ENCODE results near the gene SDHD. TPM values are rescaled to one million over a fixed set of nuclear protein-coding genes. Genes with fewer than 3 reads are reported as not detected.
"Not testable (repeated sequence)": the region's sequence is repeated elsewhere in the genome, so short reads cannot be mapped to it uniquely, and the experiment has no call there.

The SDHD gene
- 100 to 1,000 TPM; 148 to 150 TPM for polyA plus RNA-seq

- WGBS, 2 donors, result 0 to 1% methylated on average over 44 to 45 of the region's 45 CpGs
- Histone ChIP-seq H3K36me3 (ENCODE audit: control insufficient read depth in 2 of 2, insufficient read depth in 2 of 2, low read length in 1 of 2) (peaks cover 5 to 7% of the 10 kb centered on the region in 2 donors), H3K27ac (ENCODE audit: low read depth in 2 of 2, low read length in 1 of 2) (peak within 1 kb of the TSS; percentile 83 to 87), H3K4me3 (ENCODE audit: low read depth in 1 of 2, low read length in 2 of 2) (peak within 1 kb of the TSS; percentile 84 to 100), H3K4me1 (ENCODE audit: control insufficient read depth in 2 of 2, insufficient read depth in 2 of 2, low read length in 1 of 2) (peaks cover 0 to 3% of the 10 kb centered on the region in 2 donors), H3K27me3 (ENCODE audit: control insufficient read depth in 1 of 2, insufficient read depth in 2 of 2, low read length in 2 of 2) (no peaks in the 10 kb centered on the region), H3K9me3 (ENCODE audit: control insufficient read depth in 2 of 2, insufficient read depth in 1 of 2, low read depth in 1 of 2, low read length in 1 of 2) (no peaks in the 10 kb centered on the region)
Observed at GRCh38 chr11:112086422-112087191, at the start of gene SDHD, which contains the start of gene TIMM8B. Gene SDHD (plus strand): TSS chr11:112086873. CDS start chr11:112086908, 35 bp downstream. Gene TIMM8B (minus strand): TSS chr11:112086756. CDS start chr11:112086723, 33 bp downstream.

- Histone ChIP-seq H3K27me3 (ENCODE audit: control insufficient read depth in 1 of 2, insufficient read depth in 2 of 2, low read length in 2 of 2) (no peaks in the 10 kb centered on the region), H3K4me1 (ENCODE audit: control insufficient read depth in 2 of 2, insufficient read depth in 2 of 2, low read length in 1 of 2) (no peaks in the 10 kb centered on the region), H3K36me3 (ENCODE audit: control insufficient read depth in 2 of 2, insufficient read depth in 2 of 2, low read length in 1 of 2) (peaks cover 4 to 5% of the 10 kb centered on the region in 2 donors), H3K4me3 (ENCODE audit: low read depth in 1 of 2, low read length in 2 of 2) (no peak overlapping the region), H3K9me3 (ENCODE audit: control insufficient read depth in 2 of 2, insufficient read depth in 1 of 2, low read depth in 1 of 2, low read length in 1 of 2) (no peaks in the 10 kb centered on the region), H3K27ac (ENCODE audit: low read depth in 2 of 2, low read length in 1 of 2) (no peak overlapping the region)
Observed at GRCh38 chr11:112037527-112037926, 49.1 kb upstream of the SDHD start.

GRCh38 chr11:112042161-112042960 is 44.3 kb upstream of the SDHD start:
- 64 to 68% methylated on average over 6 of the region's 6 CpGs for WGBS, 2 donors
- peaks cover 2 to 3% of the 10 kb centered on the region in 2 donors for H3K36me3 ChIP-seq (ENCODE audit: control insufficient read depth in 2 of 2, insufficient read depth in 2 of 2, low read length in 1 of 2)
- no peak overlapping the region for H3K4me3 ChIP-seq (ENCODE audit: low read depth in 1 of 2, low read length in 2 of 2)
- no peaks in the 10 kb centered on the region for H3K4me1 ChIP-seq (ENCODE audit: control insufficient read depth in 2 of 2, insufficient read depth in 2 of 2, low read length in 1 of 2)
- no peak overlapping the region for H3K27ac ChIP-seq (ENCODE audit: low read depth in 2 of 2, low read length in 1 of 2)
- H3K27me3 ChIP-seq (ENCODE audit: control insufficient read depth in 1 of 2, insufficient read depth in 2 of 2, low read length in 2 of 2), result no peaks in the 10 kb centered on the region
- H3K9me3 ChIP-seq (ENCODE audit: control insufficient read depth in 2 of 2, insufficient read depth in 1 of 2, low read depth in 1 of 2, low read length in 1 of 2), result no peaks in the 10 kb centered on the region

GRCh38 chr11:112042961-112043304 is 43.7 kb upstream of the SDHD start:
- H3K27me3 ChIP-seq (ENCODE audit: control insufficient read depth in 1 of 2, insufficient read depth in 2 of 2, low read length in 2 of 2), result no peaks in the 10 kb centered on the region
- no peaks in the 10 kb centered on the region for H3K9me3 ChIP-seq (ENCODE audit: control insufficient read depth in 2 of 2, insufficient read depth in 1 of 2, low read depth in 1 of 2, low read length in 1 of 2)
- 89 to 95% methylated on average over 2 of the region's 2 CpGs for WGBS, 2 donors
- H3K36me3 ChIP-seq (ENCODE audit: control insufficient read depth in 2 of 2, insufficient read depth in 2 of 2, low read length in 1 of 2), result peaks cover 0 to 3% of the 10 kb centered on the region in 2 donors
- H3K4me1 ChIP-seq (ENCODE audit: control insufficient read depth in 2 of 2, insufficient read depth in 2 of 2, low read length in 1 of 2), result no peaks in the 10 kb centered on the region
- H3K4me3 ChIP-seq (ENCODE audit: low read depth in 1 of 2, low read length in 2 of 2), result no peak overlapping the region
- no peak overlapping the region for H3K27ac ChIP-seq (ENCODE audit: low read depth in 2 of 2, low read length in 1 of 2)

GRCh38 chr11:112044961-112045360 is 41.7 kb upstream of the SDHD start:
- no peak overlapping the region for H3K4me3 ChIP-seq (ENCODE audit: low read depth in 1 of 2, low read length in 2 of 2)
- H3K36me3 ChIP-seq (ENCODE audit: control insufficient read depth in 2 of 2, insufficient read depth in 2 of 2, low read length in 1 of 2), result peaks cover 0 to 3% of the 10 kb centered on the region in 2 donors
- WGBS, 2 donors, result 80 to 97% methylated on average over 4 of the region's 4 CpGs
- no peaks in the 10 kb centered on the region for H3K9me3 ChIP-seq (ENCODE audit: control insufficient read depth in 2 of 2, insufficient read depth in 1 of 2, low read depth in 1 of 2, low read length in 1 of 2)
- H3K27ac ChIP-seq (ENCODE audit: low read depth in 2 of 2, low read length in 1 of 2), result no peak overlapping the region
- H3K4me1 ChIP-seq (ENCODE audit: control insufficient read depth in 2 of 2, insufficient read depth in 2 of 2, low read length in 1 of 2), result no peaks in the 10 kb centered on the region
- H3K27me3 ChIP-seq (ENCODE audit: control insufficient read depth in 1 of 2, insufficient read depth in 2 of 2, low read length in 2 of 2), result no peaks in the 10 kb centered on the region

- H3K9me3 ChIP-seq (ENCODE audit: control insufficient read depth in 2 of 2, insufficient read depth in 1 of 2, low read depth in 1 of 2, low read length in 1 of 2); H3K4me3 ChIP-seq (ENCODE audit: low read depth in 1 of 2, low read length in 2 of 2); H3K4me1 ChIP-seq (ENCODE audit: control insufficient read depth in 2 of 2, insufficient read depth in 2 of 2, low read length in 1 of 2); H3K27me3 ChIP-seq (ENCODE audit: control insufficient read depth in 1 of 2, insufficient read depth in 2 of 2, low read length in 2 of 2); H3K27ac ChIP-seq (ENCODE audit: low read depth in 2 of 2, low read length in 1 of 2); H3K36me3 ChIP-seq (ENCODE audit: control insufficient read depth in 2 of 2, insufficient read depth in 2 of 2, low read length in 1 of 2): not testable (repeated sequence)
- 100% methylated on average over 2 of the region's 2 CpGs for WGBS, 2 donors
Observed at GRCh38 chr11:112046647-112047046, 40.0 kb upstream of the SDHD start.

- not testable (repeated sequence) for H3K36me3 ChIP-seq (ENCODE audit: control insufficient read depth in 2 of 2, insufficient read depth in 2 of 2, low read length in 1 of 2); H3K27ac ChIP-seq (ENCODE audit: low read depth in 2 of 2, low read length in 1 of 2)
- WGBS, 2 donors, result 93 to 97% methylated on average over 3 of the region's 3 CpGs
Observed at GRCh38 chr11:112048256-112048655, 38.4 kb upstream of the SDHD start.

GRCh38 chr11:112049777-112050176 is 36.9 kb upstream of the SDHD start:
- WGBS, 2 donors, result 49 to 50% methylated on average over 2 of the region's 2 CpGs
- H3K9me3 ChIP-seq (ENCODE audit: control insufficient read depth in 2 of 2, insufficient read depth in 1 of 2, low read depth in 1 of 2, low read length in 1 of 2), result no peaks in the 10 kb centered on the region
- H3K4me1 ChIP-seq (ENCODE audit: control insufficient read depth in 2 of 2, insufficient read depth in 2 of 2, low read length in 1 of 2), result no peaks in the 10 kb centered on the region
- H3K4me3 ChIP-seq (ENCODE audit: low read depth in 1 of 2, low read length in 2 of 2), result no peak overlapping the region
- peaks cover 4 to 8% of the 10 kb centered on the region in 2 donors for H3K36me3 ChIP-seq (ENCODE audit: control insufficient read depth in 2 of 2, insufficient read depth in 2 of 2, low read length in 1 of 2)
- no peaks in the 10 kb centered on the region for H3K27me3 ChIP-seq (ENCODE audit: control insufficient read depth in 1 of 2, insufficient read depth in 2 of 2, low read length in 2 of 2)
- no peak overlapping the region for H3K27ac ChIP-seq (ENCODE audit: low read depth in 2 of 2, low read length in 1 of 2)

More at GRCh38 chr11:112048256-112048655, 38.4 kb upstream of the SDHD start:
- H3K4me1 ChIP-seq (ENCODE audit: control insufficient read depth in 2 of 2, insufficient read depth in 2 of 2, low read length in 1 of 2); H3K27me3 ChIP-seq (ENCODE audit: control insufficient read depth in 1 of 2, insufficient read depth in 2 of 2, low read length in 2 of 2); H3K9me3 ChIP-seq (ENCODE audit: control insufficient read depth in 2 of 2, insufficient read depth in 1 of 2, low read depth in 1 of 2, low read length in 1 of 2); H3K4me3 ChIP-seq (ENCODE audit: low read depth in 1 of 2, low read length in 2 of 2): not testable (repeated sequence)

- H3K9me3 ChIP-seq (ENCODE audit: control insufficient read depth in 2 of 2, insufficient read depth in 1 of 2, low read depth in 1 of 2, low read length in 1 of 2), result no peaks in the 10 kb centered on the region
- no peak overlapping the region for H3K4me3 ChIP-seq (ENCODE audit: low read depth in 1 of 2, low read length in 2 of 2)
- WGBS, 2 donors, result 82 to 85% methylated on average over 3 of the region's 3 CpGs
- H3K36me3 ChIP-seq (ENCODE audit: control insufficient read depth in 2 of 2, insufficient read depth in 2 of 2, low read length in 1 of 2), result peaks cover 5 to 6% of the 10 kb centered on the region in 2 donors
- no peaks in the 10 kb centered on the region for H3K4me1 ChIP-seq (ENCODE audit: control insufficient read depth in 2 of 2, insufficient read depth in 2 of 2, low read length in 1 of 2)
- no peaks in the 10 kb centered on the region for H3K27me3 ChIP-seq (ENCODE audit: control insufficient read depth in 1 of 2, insufficient read depth in 2 of 2, low read length in 2 of 2)
- no peak overlapping the region for H3K27ac ChIP-seq (ENCODE audit: low read depth in 2 of 2, low read length in 1 of 2)
Observed at GRCh38 chr11:112050721-112051120, 36.0 kb upstream of the SDHD start.
